GM12878 (cell line): ENCODE data around the gene ITGA11. TPM values are rescaled to one million over a fixed set of nuclear protein-coding genes. Genes with fewer than 3 reads are reported as not detected.
A peak's percentile ranks its signal among the peaks of the same experiment; 100 is the strongest.

Experiments used
- ATAC-seq: fragments of 200-7000 bp; cut with Tn5 transposase; 3 replicates; pipeline ENCODE4 v1.9.1; 2020; ENCODE audit warnings: mild to moderate bottlenecking, moderate library complexity
- BruUV-seq: library from RNA; stranded (reverse); fragments of 400-500 nt; replicated peaks from 2 replicates; lab custom pipeline; 2021; lab: Mats Ljungman, UMichigan
- CTCF ChIA-PET: fragments of 300-600 bp; sonication (Branson Sonifier 250); formaldehyde crosslinking; extraction: SDS; loops from one replicate; lab custom pipeline; 2021; ENCODE audit warnings: inconsistent platforms; lab: Yijun Ruan, JAX
- POLR2A ChIA-PET: fragments of 350-600 bp; formaldehyde crosslinking; extraction: SDS; loops from one replicate; lab custom pipeline; 2021; ENCODE audit warnings: inconsistent platforms; lab: Charles Lee
- RAD21 ChIA-PET: fragments of 300-600 bp; sonication (Branson Sonifier 250); formaldehyde crosslinking; loops from one replicate; lab custom pipeline; 2023; ENCODE audit warnings: antibody characterized with exemption; ENCODE audit not compliant: unreplicated experiment; lab: Charles Lee
- SMC1A ChIA-PET: fragments of 300-600 bp; sonication (Branson Sonifier 250); formaldehyde crosslinking; loops from one replicate; lab custom pipeline; 2023; ENCODE audit not compliant: unreplicated experiment, uncharacterized antibody; lab: Charles Lee
- DNase-seq: peaks from one replicate; pipeline ENCODE4 v3.0.0-alpha.2; 2011; ENCODE audit warnings: low read depth, low spot score
- FAIRE-seq: peaks from 3 replicates; lab custom pipeline; 2011; peaks lifted over from hg19 to GRCh38; lab: Jason Lieb, UNC
- H2AFZ ChIP-seq: 2 replicates; pipeline ENCODE4 v1.6.0; 2011; ENCODE audit warnings: low read depth, low read length, control low read depth; ENCODE audit not compliant: control insufficient read depth
- H3K27ac ChIP-seq: 2 replicates; pipeline ENCODE4 v1.5.1; 2011; ENCODE audit warnings: control low read depth; ENCODE audit not compliant: control insufficient read depth, insufficient read depth
- H3K27me3 ChIP-seq, 2 experiments: replicated peaks in 1 of 2; 2 replicates each; pipeline versions ENCODE4 v1.6.0 to v1.6.1; 2011; ENCODE audit warnings: low read length in 1 of 2; ENCODE audit not compliant: control insufficient read depth in 2 of 2, insufficient read depth in 2 of 2
- H3K36me3 ChIP-seq, 2 experiments: 2 replicates each; pipeline ENCODE4 v1.5.1; 2011; ENCODE audit warnings: low read length in 1 of 2; ENCODE audit not compliant: control insufficient read depth in 2 of 2, insufficient read depth in 2 of 2
- H3K4me1 ChIP-seq: 2 replicates; pipeline ENCODE4 v1.6.1; 2011; ENCODE audit warnings: mild to moderate bottlenecking, low read length, moderate library complexity, mixed read lengths; ENCODE audit not compliant: control insufficient read depth, insufficient read depth
- H3K4me2 ChIP-seq: 2 replicates; pipeline ENCODE4 v1.6.0; 2011; ENCODE audit warnings: control low read depth; ENCODE audit not compliant: control insufficient read depth, insufficient read depth
- H3K4me3 ChIP-seq: fragments of 200-600 bp; sonication (generic); 2 replicates; pipeline ENCODE4 v1.5.1; 2016
- H3K79me2 ChIP-seq: 2 replicates; pipeline ENCODE4 v1.6.0; 2011; ENCODE audit warnings: low read length; ENCODE audit not compliant: control insufficient read depth, insufficient read depth
- H3K9ac ChIP-seq: 2 replicates; pipeline ENCODE4 v1.8.0; 2011; ENCODE audit warnings: low read length, control low read depth, mixed read lengths; ENCODE audit not compliant: control insufficient read depth, insufficient read depth
- H3K9me3 ChIP-seq: replicated peaks from 3 replicates; pipeline ENCODE4 v1.5.1; 2011; ENCODE audit warnings: mild to moderate bottlenecking, low read length; ENCODE audit not compliant: control insufficient read depth, insufficient read depth
- H4K20me1 ChIP-seq: 2 replicates; pipeline ENCODE4 v1.6.0; 2011; ENCODE audit not compliant: control insufficient read depth, insufficient read depth
- EP300 ChIP-seq, 2 experiments: fragments of 150-350 bp in 1 of 2; IDR thresholded peaks; 2 replicates each; pipeline ENCODE4 v1.6.1; 2011 to 2012; ENCODE audit warnings: low read depth in 2 of 2, low read length in 2 of 2, borderline replicate concordance in 1 of 2, improper control_type of control experiment in 1 of 2, inconsistent platforms in 1 of 2; ENCODE audit not compliant: control insufficient read depth in 1 of 2
- EZH2 ChIP-seq: IDR thresholded peaks from 2 replicates; pipeline ENCODE4 v1.6.1; 2012; ENCODE audit warnings: low read depth, mild to moderate bottlenecking, control low read depth, inconsistent platforms, low read length, borderline replicate concordance; ENCODE audit not compliant: control insufficient read depth
- KAT2A ChIP-seq: conservative IDR thresholded peaks from 2 replicates; pipeline ENCODE4 v1.6.1; 2011; ENCODE audit warnings: low read depth, low read length; ENCODE audit not compliant: control insufficient read depth
- MXI1 ChIP-seq: fragments of 150-350 bp; IDR thresholded peaks from 2 replicates; pipeline ENCODE4 v1.6.1; 2011; ENCODE audit warnings: low read depth, mild to moderate bottlenecking, inconsistent platforms, low read length, improper control_type of control experiment
- NBN ChIP-seq: fragments of 450-650 bp; IDR thresholded peaks from 2 replicates; pipeline ENCODE4 v1.6.1; 2016
- PRDM15 ChIP-seq: fragments of 450-650 bp; formaldehyde crosslinking; IDR thresholded peaks from 2 replicates; pipeline ENCODE4 v1.4.0; 2020; ENCODE audit warnings: mild to moderate bottlenecking, moderate library complexity
- RAD51 ChIP-seq: fragments of 450-650 bp; IDR thresholded peaks from 2 replicates; pipeline ENCODE4 v1.6.1; 2016; ENCODE audit warnings: moderate library complexity, mild to moderate bottlenecking, inconsistent platforms
- SKIL ChIP-seq: fragments of 450-650 bp; IDR thresholded peaks from 2 replicates; pipeline ENCODE4 v1.6.1; 2017; ENCODE audit warnings: mild to moderate bottlenecking, low read depth, inconsistent platforms; ENCODE audit not compliant: poor library complexity, severe bottlenecking
- TCF3 ChIP-seq: IDR thresholded peaks from 2 replicates; pipeline ENCODE4 v1.6.1; 2012; ENCODE audit warnings: low read depth, mild to moderate bottlenecking, low read length, borderline replicate concordance; ENCODE audit not compliant: insufficient read depth
- ZNF622 ChIP-seq: fragments of 450-650 bp; IDR thresholded peaks from 2 replicates; pipeline ENCODE4 v1.6.1; 2017; ENCODE audit warnings: mild to moderate bottlenecking, inconsistent platforms
- ZSCAN29 ChIP-seq: fragments of 450-650 bp; IDR thresholded peaks from 2 replicates; pipeline ENCODE4 v1.6.1; 2017; ENCODE audit warnings: mild to moderate bottlenecking, moderate library complexity
- ZZZ3 ChIP-seq: IDR thresholded peaks from 2 replicates; pipeline ENCODE4 v1.6.1; 2011; ENCODE audit warnings: low read depth; ENCODE audit not compliant: control insufficient read depth, insufficient read length
- WGBS: methylation state at CpG from one replicate; pipeline ENCODE4 v1.1.6; 2016; ENCODE audit warnings: low lambda C conversion rate; ENCODE audit not compliant: insufficient replicate concordance, insufficient coverage; ENCODE audit errors: missing lambda C conversion rate; 5-methylcytosine and 5-hydroxymethylcytosine counted together
- in situ Hi-C: fragments of 300-500 bp; cut with MboI; formaldehyde crosslinking; loops from 9 replicates; pipeline ENCODE4 v1.14.3; 2018; ENCODE audit warnings: mixed read lengths
- intact Hi-C: fragments of 100-400 bp; cut with micrococcal nuclease; formaldehyde crosslinking; loops from one replicate; pipeline ENCODE4 v1.14.2; 2022; ENCODE audit not compliant: unreplicated experiment
- polyA plus RNA-seq, 11 experiments: library from polyadenylated mRNA; depleted of rRNA in 4 of 11; unstranded in 6 of 11; stranded (reverse) in 5 of 11; fragments of >200 nt; fragmentation: Nextera tagmentation in 4 of 11; fragmentation: Illumina TruSeq in 1 of 11; extraction: Ambion mirVana in 4 of 11; extraction: Trizol in 1 of 11; gene quantifications; 1 replicate in 1 of 11; 2 replicates in 10 of 11; pipeline versions ENCODE4 v1.2.1 to v1.2.3, GENCODE V29; 2011 to 2016; ENCODE audit warnings: inconsistent platforms in 2 of 11, missing spikeins in 2 of 11, low read depth in 1 of 11
- total RNA-seq, 4 experiments: library from RNA; depleted of rRNA in 3 of 4; stranded (reverse); fragments of >200 nt in 3 of 4; fragmentation: Illumina TruSeq in 1 of 4; extraction: Trizol in 1 of 4; gene quantifications; 2 replicates each; pipeline versions ENCODE4 v1.2.1 to v1.2.3, GENCODE V29; 2013 to 2021

Gene ITGA11
- total and polyA plus RNA-seq, 10 of the 15 experiments (the other 5 are each of a cell fraction or from before 2014, with no cell fraction given): under 0.01 to 0.36 (median 0.13) TPM; not detected in 1

GRCh38 chr15:68277603-68278344 is 154.2 kb downstream of the ITGA11 start, which contains the start of gene FEM1B:
TSS of gene FEM1B (plus strand) at chr15:68277745. CDS start at chr15:68278418, 673 bp downstream.
- RAD21 ChIA-PET: interaction anchor here (0.5 to 1.6 kb wide), 5 partner anchors 21 to 301 kb away, joined by 3 to 8 read pairs (median 4); partner anchors contain the start of gene CORO2B
- Histone ChIP-seq H4K20me1 (no peaks in the 10 kb centered on the region), H3K27ac (peak within 1 kb of the TSS; percentile 91), H3K36me3 (no peaks in the 10 kb centered on the region), H3K4me3 (peak within 1 kb of the TSS; percentile 98), H3K9ac (peak within 1 kb of the TSS; percentile 85), H3K79me2 (peaks cover 51% of the 10 kb centered on the region), H2AFZ (peak within 1 kb of the TSS; percentile 79), H3K27me3 (no peaks in the 10 kb centered on the region), H3K4me2 (peak within 1 kb of the TSS; percentile 95), H3K9me3 (no peaks in the 10 kb centered on the region), H3K4me1 (peaks cover 5% of the 10 kb centered on the region)
- SMC1A ChIA-PET: interaction anchor here (1.0 to 1.1 kb wide), 2 partner anchors 20 to 415 kb away, joined by 3 read pairs; no protein-coding TSS in a partner anchor
- DNase-seq (peak; percentile 68), FAIRE-seq (peak; percentile 23), ATAC-seq (peak; percentile 88)
- WGBS: 1% methylated on average over 69 of the region's 85 CpGs
- intact Hi-C loops: loop anchor here (1.0 kb wide), 1 partner anchor 22 kb away; no protein-coding TSS in a partner anchor
- in situ Hi-C loops: no loop called here
- no TSS peak for BruUV-seq
- CTCF ChIA-PET: interaction anchor here (1.0 to 2.5 kb wide), 5 partner anchors 15 to 49 kb away, joined by 3 to 11 read pairs (median 5); no protein-coding TSS in a partner anchor
- POLR2A ChIA-PET: interaction anchor here (0.5 to 1.8 kb wide), 6 partner anchors 14 to 530 kb away, joined by 3 to 8 read pairs (median 4); partner anchors contain the start of gene CLN6
- TF ChIP-seq RAD51 (no peak), EP300 (IDR thresholded peaks at IDR 0.05; ENCODE audit: borderline replicate concordance in 1 of 2, control insufficient read depth in 1 of 2, low read depth in 2 of 2, low read length in 2 of 2) (0 out of 4 replicates have a peak, but pooled peaks of 1 of the 2 experiments have one; percentile 31), KAT2A (no peak), TCF3 (peak; percentile 31; the same call in 1 of the 2 replicates), MXI1 (peak; percentile 79), PRDM15 (no peak), ZNF622 (no peak), ZSCAN29 (peak; percentile 40; the same call in 1 of the 2 replicates), EZH2 (no peak), ZZZ3 (no peak), SKIL (peak; percentile 5), NBN (peak; percentile 96)
